Karpas-422 (cell line): Measurements from ENCODE around the gene FN3K. TPM values are rescaled to one million over a fixed set of nuclear protein-coding genes. Genes with fewer than 3 reads are reported as not detected.

Experiments used
- DNase-seq: peaks from one replicate; pipeline ENCODE4 v3.0.0-alpha.2; 2015
- H2AFZ ChIP-seq: fragments of 200-600 bp; sonication (generic); 2 replicates; pipeline ENCODE4 v1.6.1; 2014; ENCODE audit warnings: antibody characterized with exemption, low read length, mixed read lengths
- H3K27ac ChIP-seq: fragments of 200-600 bp; sonication (generic); 2 replicates; pipeline ENCODE4 v1.5.1; 2014; ENCODE audit warnings: mild to moderate bottlenecking, low read length, moderate library complexity
- H3K27me3 ChIP-seq: fragments of 200-600 bp; sonication (generic); 2 replicates; pipeline ENCODE4 v1.6.1; 2014; ENCODE audit warnings: low read length, mixed read lengths
- H3K36me3 ChIP-seq: fragments of 200-600 bp; sonication (generic); 2 replicates; pipeline ENCODE4 v1.6.1; 2014; ENCODE audit warnings: low read length, mixed read lengths; ENCODE audit not compliant: insufficient read depth
- H3K4me1 ChIP-seq: fragments of 200-600 bp; sonication (generic); 2 replicates; pipeline ENCODE4 v1.6.1; 2014; ENCODE audit warnings: mild to moderate bottlenecking, low read length, mixed read lengths
- H3K4me2 ChIP-seq: fragments of 200-600 bp; sonication (generic); 2 replicates; pipeline ENCODE4 v1.6.1; 2014; ENCODE audit warnings: low read length, low read depth, mild to moderate bottlenecking; ENCODE audit not compliant: poor library complexity, severe bottlenecking
- H3K4me3 ChIP-seq: fragments of 200-600 bp; sonication (generic); 2 replicates; pipeline ENCODE4 v1.5.1; 2014; ENCODE audit warnings: mild to moderate bottlenecking, antibody characterized with exemption, low read length, mixed read lengths
- H3K79me2 ChIP-seq: fragments of 200-600 bp; sonication (generic); 2 replicates; pipeline ENCODE4 v1.6.1; 2014; ENCODE audit warnings: mild to moderate bottlenecking, low read length, mixed read lengths
- H3K9ac ChIP-seq: fragments of 200-600 bp; sonication (generic); 2 replicates; pipeline ENCODE4 v1.6.0; 2014; ENCODE audit warnings: low read length
- H3K9me2 ChIP-seq: fragments of 200-600 bp; sonication (generic), shearing (Covaris generic); replicated peaks from 2 replicates; pipeline ENCODE4 v1.6.0; 2014; ENCODE audit warnings: mild to moderate bottlenecking, low read length, moderate library complexity; ENCODE audit not compliant: insufficient read depth
- H3K9me3 ChIP-seq: fragments of 300-700, 200-600 bp; sonication (generic); 2 replicates; pipeline ENCODE4 v1.6.1; 2014; ENCODE audit warnings: low read length, mixed read lengths
- H4K20me1 ChIP-seq: fragments of 200-600 bp; sonication (generic); 2 replicates; pipeline ENCODE4 v1.6.1; 2014; ENCODE audit warnings: mild to moderate bottlenecking, antibody characterized with exemption, low read length, low read depth; ENCODE audit not compliant: insufficient read depth
- total RNA-seq: library from RNA; depleted of rRNA; stranded (reverse); fragments of >200 nt; shearing (Covaris generic); gene quantifications from 2 replicates; pipeline ENCODE4 v1.2.3, GENCODE V29; 2014; ENCODE audit warnings: low replicate concordance

FN3K gene
- total RNA-seq, 1 experiment from 2014 or later = not detected

GRCh38 chr17:82709024-82709675 is 26.3 kb upstream of the FN3K start:
- no peaks in the 10 kb centered on the region for H3K79me2 ChIP-seq
- H2AFZ ChIP-seq = no peak overlapping the region
- DNase-seq = peak; percentile 50
- H3K4me1 ChIP-seq = no peaks in the 10 kb centered on the region
- no peak overlapping the region for H3K4me3 ChIP-seq
- H3K9me2 ChIP-seq = no peaks in the 10 kb centered on the region
- H3K9me3 ChIP-seq = no peaks in the 10 kb centered on the region
- no peak overlapping the region for H3K27ac ChIP-seq
- H3K4me2 ChIP-seq = no peak overlapping the region
- H3K27me3 ChIP-seq = no peaks in the 10 kb centered on the region
- no peak overlapping the region for H3K9ac ChIP-seq
- no peaks in the 10 kb centered on the region for H3K36me3 ChIP-seq
- H4K20me1 ChIP-seq = no peaks in the 10 kb centered on the region

DNA sequence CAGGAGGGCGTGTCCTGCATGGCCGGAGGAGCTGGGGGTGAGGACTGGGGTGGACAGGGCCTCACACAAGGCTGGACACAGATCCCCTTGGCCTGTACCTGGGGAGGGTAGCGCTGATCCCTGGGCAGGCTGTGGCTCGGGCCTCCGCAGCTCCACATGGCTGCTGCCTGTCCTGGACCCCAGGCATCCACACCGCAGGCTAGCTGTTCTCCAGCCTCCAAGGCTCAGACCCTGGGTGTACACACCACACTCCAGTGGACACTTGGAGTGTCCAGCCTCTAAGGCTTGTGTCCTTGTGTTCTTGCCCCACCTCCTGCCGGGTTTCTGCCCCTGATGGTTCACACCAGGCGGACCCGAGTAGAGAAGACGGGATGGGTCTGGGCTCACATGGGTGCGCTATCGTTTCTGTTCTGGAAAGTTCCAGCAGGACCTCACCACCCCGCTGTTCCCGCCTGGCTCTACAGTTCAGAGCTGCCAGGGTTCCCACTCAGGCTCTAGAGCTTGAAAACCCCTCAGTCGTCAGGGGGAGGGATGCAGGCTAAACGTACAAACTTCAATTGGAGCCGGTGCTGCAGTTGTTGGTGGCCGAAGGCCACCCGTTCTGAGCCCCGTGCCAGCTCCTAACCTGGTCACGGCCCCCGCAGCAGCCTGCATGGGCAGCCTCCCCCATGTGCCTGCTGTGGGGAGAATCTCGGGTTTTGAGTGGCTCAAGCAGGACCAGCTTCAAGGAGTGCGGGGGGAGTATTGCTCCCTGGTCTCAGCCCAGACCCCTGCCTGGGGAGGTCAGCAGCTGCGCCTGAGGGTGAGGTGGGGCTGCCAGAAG is 25.5 kb upstream of the FN3K start:
- H3K9me2 ChIP-seq = no peaks in the 10 kb centered on the region
- H3K9me3 ChIP-seq = no peaks in the 10 kb centered on the region
- H3K27ac ChIP-seq = no peak overlapping the region
- no peak overlapping the region for H3K4me2 ChIP-seq
- H2AFZ ChIP-seq = no peak overlapping the region
- no peak overlapping the region for H3K9ac ChIP-seq
- H4K20me1 ChIP-seq = no peaks in the 10 kb centered on the region
- no peaks in the 10 kb centered on the region for H3K4me1 ChIP-seq
- H3K36me3 ChIP-seq = no peaks in the 10 kb centered on the region
- H3K79me2 ChIP-seq = no peaks in the 10 kb centered on the region
- no peaks in the 10 kb centered on the region for H3K27me3 ChIP-seq
- DNase-seq = no peak
- no peak overlapping the region for H3K4me3 ChIP-seq

DNA sequence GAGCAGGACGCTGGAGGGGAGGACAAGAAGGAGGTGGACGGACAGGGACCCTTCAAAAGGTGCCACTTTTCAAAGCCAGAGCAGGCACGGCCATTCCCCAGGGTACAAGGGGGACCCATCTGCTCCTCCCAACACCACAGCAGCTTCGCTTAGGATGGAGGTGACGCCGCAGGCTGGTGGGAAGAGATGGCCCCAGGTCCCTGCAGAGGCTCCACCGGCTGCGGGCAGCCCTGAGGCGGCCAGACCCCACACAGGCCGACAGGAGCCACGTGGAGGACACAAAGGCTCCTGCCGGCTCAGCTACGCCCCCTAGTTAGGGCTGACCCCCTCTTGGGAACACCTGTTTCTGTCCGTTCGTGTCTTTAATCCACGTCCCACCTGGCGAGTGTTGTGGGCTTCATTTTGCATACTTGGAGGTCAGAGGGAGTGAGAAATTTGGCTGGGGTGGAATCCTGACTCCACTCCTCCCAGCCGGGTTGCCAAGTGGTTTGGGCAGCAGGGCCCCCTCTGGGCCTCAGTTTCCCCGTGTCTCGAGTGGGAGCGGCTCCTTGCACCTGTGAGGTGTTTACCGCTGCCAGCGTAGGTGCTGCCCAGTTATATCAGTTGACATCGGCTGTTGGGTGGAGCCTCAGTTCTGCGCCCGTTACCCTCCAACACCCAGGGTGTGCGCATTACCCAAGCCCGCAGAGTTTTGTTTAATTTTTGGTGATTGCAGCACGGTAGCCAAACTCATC is 24.7 kb upstream of the FN3K start:
- H4K20me1 ChIP-seq = no peaks in the 10 kb centered on the region
- H3K9me3 ChIP-seq = no peaks in the 10 kb centered on the region
- no peaks in the 10 kb centered on the region for H3K79me2 ChIP-seq
- H2AFZ ChIP-seq = no peak overlapping the region
- no peak overlapping the region for H3K4me3 ChIP-seq
- H3K4me1 ChIP-seq = peaks cover under 1% of the 10 kb centered on the region; the same call in 1 of the 2 replicates
- H3K9ac ChIP-seq = no peak overlapping the region
- no peaks in the 10 kb centered on the region for H3K9me2 ChIP-seq
- H3K36me3 ChIP-seq = no peaks in the 10 kb centered on the region
- DNase-seq = no peak
- no peaks in the 10 kb centered on the region for H3K27me3 ChIP-seq
- no peak overlapping the region for H3K27ac ChIP-seq
- H3K4me2 ChIP-seq = no peak overlapping the region

DNA sequence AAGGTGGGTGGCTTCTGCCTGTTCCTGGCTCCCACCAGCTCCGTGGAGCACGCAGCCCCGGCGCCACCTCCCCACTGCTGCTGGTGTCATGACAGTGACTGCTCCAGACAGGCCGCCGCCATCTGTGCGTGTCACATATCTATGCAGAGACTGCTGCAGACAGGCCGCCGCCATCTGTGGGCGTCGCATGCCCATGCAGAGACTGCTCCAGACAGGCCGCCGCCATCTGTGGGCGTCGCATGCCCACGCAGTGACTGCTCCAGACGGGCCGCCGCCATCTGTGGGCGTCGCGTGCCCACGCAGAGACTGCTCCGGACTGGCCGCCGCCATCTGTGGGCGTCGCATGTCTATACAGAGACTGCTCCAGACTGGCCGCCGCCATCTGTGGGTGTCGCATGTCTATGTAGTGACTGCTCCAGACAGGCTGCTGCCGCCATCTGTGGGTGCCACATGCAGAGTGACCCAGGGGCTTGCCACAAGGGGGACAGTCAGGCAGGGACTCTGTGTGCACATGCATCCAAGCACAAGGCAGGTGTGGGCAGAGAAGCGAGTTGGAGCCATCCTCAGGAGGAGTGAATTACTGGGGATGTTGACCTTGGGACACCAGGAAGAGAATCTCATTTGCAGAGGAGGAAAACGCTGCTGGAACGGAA is 22.2 kb upstream of the FN3K start:
- no peak overlapping the region for H3K9ac ChIP-seq
- no peaks in the 10 kb centered on the region; the same call in 1 of the 2 replicates for H4K20me1 ChIP-seq
- H3K36me3 ChIP-seq = no peaks in the 10 kb centered on the region
- H3K27me3 ChIP-seq = no peaks in the 10 kb centered on the region
- no peaks in the 10 kb centered on the region for H3K9me2 ChIP-seq
- H3K4me1 ChIP-seq = peaks cover 14% of the 10 kb centered on the region
- H3K79me2 ChIP-seq = peaks cover 16% of the 10 kb centered on the region
- H2AFZ ChIP-seq = no peak overlapping the region
- H3K4me2 ChIP-seq = no peak overlapping the region
- no peak overlapping the region for H3K27ac ChIP-seq
- no peak overlapping the region for H3K4me3 ChIP-seq
- no peaks in the 10 kb centered on the region for H3K9me3 ChIP-seq
- DNase-seq = no peak

DNA sequence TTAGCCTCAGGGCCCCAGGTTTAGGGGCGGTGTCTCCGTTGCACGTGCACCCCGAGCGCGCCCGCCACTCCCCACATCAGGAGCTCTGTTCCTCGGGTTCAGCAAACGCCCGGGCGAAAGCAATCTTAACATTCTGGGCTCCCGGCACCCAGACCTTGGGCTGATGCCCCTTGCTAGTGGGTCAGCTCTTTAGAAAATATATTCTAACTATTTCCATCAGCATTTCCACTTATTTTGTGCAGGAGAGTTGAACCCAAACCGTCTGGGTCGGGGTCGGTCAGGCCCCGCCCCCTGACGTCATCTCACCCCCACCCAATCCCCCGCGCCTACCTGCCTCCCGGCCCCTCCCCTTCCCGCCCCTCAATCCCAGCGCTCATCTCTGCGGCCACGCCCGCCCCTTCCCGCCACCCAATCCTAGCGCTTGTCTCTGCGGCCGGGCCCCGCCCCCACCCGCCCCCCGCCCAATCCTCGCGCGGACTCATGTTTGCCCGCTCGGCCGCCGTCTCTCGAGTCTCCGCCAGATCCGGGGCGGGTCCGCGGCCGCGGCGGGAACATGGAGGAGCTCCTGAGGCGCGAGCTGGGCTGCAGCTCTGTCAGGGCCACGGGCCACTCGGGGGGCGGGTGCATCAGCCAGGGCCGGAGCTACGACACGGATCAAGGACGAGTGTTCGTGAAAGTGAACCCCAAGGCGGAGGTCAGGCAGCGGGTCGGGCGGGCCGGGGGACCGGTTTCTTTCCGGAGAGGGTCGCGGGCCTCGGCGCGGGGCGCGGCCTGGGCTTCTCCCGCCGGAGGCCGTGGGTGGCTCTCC is 19.0 kb upstream of the FN3K start, which contains the start of gene FN3KRP:
Gene FN3KRP (plus strand): TSS at position 504 of the 808 bp plus-strand sequence. CDS start 50 bp downstream, at position 554.
- Histone ChIP-seq H2AFZ (peak within 1 kb of the TSS; percentile 99), H3K9me2 (no peaks in the 10 kb centered on the region), H4K20me1 (no peaks in the 10 kb centered on the region; the same call in 1 of the 2 replicates), H3K79me2 (peaks cover 22% of the 10 kb centered on the region), H3K9me3 (no peaks in the 10 kb centered on the region), H3K4me3 (peak within 1 kb of the TSS; percentile 99), H3K4me1 (peaks cover 14% of the 10 kb centered on the region), H3K27me3 (no peaks in the 10 kb centered on the region), H3K9ac (peak within 1 kb of the TSS; percentile 92), H3K4me2 (peak within 1 kb of the TSS; percentile 99), H3K36me3 (0 out of 2 replicates have a peak, but pooled peaks cover 7% of the 10 kb centered on the region), H3K27ac (no peak within 1 kb of the TSS)
- peak; percentile 98 for DNase-seq

DNA sequence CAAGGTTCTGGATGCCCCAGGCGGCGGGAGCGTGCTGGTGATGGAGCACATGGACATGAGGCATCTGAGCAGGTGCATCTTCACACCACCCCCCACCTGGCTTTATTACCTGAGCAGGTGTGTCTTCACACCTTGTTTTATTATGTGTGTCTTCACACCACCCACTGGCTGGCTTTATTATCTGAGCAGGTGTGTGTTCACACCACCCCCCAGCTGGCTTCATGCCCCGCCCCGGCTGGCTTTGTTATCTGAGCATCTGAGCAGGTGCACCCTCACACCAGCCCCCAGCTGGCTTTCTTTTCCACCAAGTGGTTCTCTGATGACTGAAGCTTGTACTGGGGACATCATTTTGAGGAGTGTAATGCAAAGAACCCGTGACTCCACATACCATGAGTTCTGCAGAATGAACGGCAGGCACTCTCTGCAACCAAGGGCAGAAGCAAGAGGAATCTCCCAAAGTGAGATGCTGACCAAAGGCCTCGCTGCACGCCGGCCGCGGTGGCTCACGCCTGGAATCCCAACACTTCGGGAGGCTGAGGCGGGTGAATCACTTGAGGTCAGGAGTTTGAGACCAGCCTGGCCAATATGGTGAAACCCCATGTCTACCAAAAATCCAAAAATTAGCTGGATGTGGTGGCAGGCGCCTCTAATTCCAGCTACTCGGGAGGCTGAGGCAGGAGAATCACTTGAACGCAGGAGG is 16.3 kb upstream of the FN3K start:
- DNase-seq = no peak
- peaks cover 22% of the 10 kb centered on the region for H3K79me2 ChIP-seq

GRCh38 chr17:82720204-82720603 is 15.2 kb upstream of the FN3K start:
- Histone ChIP-seq H3K4me3 (no peak overlapping the region), H2AFZ (no peak overlapping the region), H3K27me3 (no peaks in the 10 kb centered on the region), H3K27ac (no peak overlapping the region), H3K4me1 (peaks cover 14% of the 10 kb centered on the region), H3K4me2 (no peak overlapping the region), H3K9ac (no peak overlapping the region), H3K9me3 (no peaks in the 10 kb centered on the region), H4K20me1 (no peaks in the 10 kb centered on the region; the same call in 1 of the 2 replicates), H3K9me2 (no peaks in the 10 kb centered on the region), H3K36me3 (peaks cover 7% of the 10 kb centered on the region; the same call in 1 of the 2 replicates), H3K79me2 (peaks cover 22% of the 10 kb centered on the region)
- DNase-seq = no peak

More for the DNA sequence above, 16.3 kb upstream of the FN3K start:
- H3K36me3 ChIP-seq = peaks cover 7% of the 10 kb centered on the region; the same call in 1 of the 2 replicates
- H3K4me3 ChIP-seq = no peak overlapping the region
- H4K20me1 ChIP-seq = no peaks in the 10 kb centered on the region; the same call in 1 of the 2 replicates
- H2AFZ ChIP-seq = no peak overlapping the region
- no peaks in the 10 kb centered on the region for H3K27me3 ChIP-seq
- no peak overlapping the region for H3K9ac ChIP-seq
- H3K4me2 ChIP-seq = no peak overlapping the region
- H3K4me1 ChIP-seq = peaks cover 14% of the 10 kb centered on the region
- no peaks in the 10 kb centered on the region for H3K9me2 ChIP-seq
- no peaks in the 10 kb centered on the region for H3K9me3 ChIP-seq
- H3K27ac ChIP-seq = no peak overlapping the region
